Measurements from ENCODE around the gene ERP44.

GRCh38 chr9:99931155-99931840 lies 167.5 kb downstream of the ERP44 start:
- TF ChIP-seq CTCF (IDR thresholded peaks at IDR 0.05; ENCODE audit: low read length) = no peak
- TF ChIP-seq EZH2phosphoT487 (IDR thresholded peaks at IDR 0.05; ENCODE audit: low read length) = no peak
- no peak for TF ChIP-seq EZH2 (optimal IDR thresholded peaks at IDR 0.05; ENCODE audit: low read depth, low read length)
